Fibroblast of villous mesenchyme (primary cell): ENCODE measurements around the gene CEP104. TPM values are rescaled to one million over a fixed set of nuclear protein-coding genes. Genes with fewer than 3 reads are reported as not detected.

ENCODE experiments used
- DNase-seq: peaks from one replicate; pipeline ENCODE4 v3.0.0-alpha.2; 2010; ENCODE audit warnings: low read depth
- H3K4me3 ChIP-seq: 2 replicates; pipeline ENCODE4 v1.5.1; 2011; ENCODE audit warnings: low read depth, mild to moderate bottlenecking, low read length
- total RNA-seq: library from RNA; depleted of rRNA; stranded (reverse); fragments of >200 nt; gene quantifications from 2 replicates; pipeline ENCODE4 v1.2.3, GENCODE V29; 2012
- TF ChIP-seq, protein P1 (sequence below): IDR thresholded peaks from 2 replicates; pipeline ENCODE4 v1.5.1; 2012; ENCODE audit warnings: low read depth, mild to moderate bottlenecking, low read length; ENCODE audit not compliant: insufficient read depth

Gene CEP104
- total RNA-seq, 1 donor = 28.1 TPM

GRCh38 chr1:3841491-3841890, 15.5 kb downstream of the CEP104 start:
- no peak overlapping the region for H3K4me3 ChIP-seq
- TF ChIP-seq, protein P1, sequence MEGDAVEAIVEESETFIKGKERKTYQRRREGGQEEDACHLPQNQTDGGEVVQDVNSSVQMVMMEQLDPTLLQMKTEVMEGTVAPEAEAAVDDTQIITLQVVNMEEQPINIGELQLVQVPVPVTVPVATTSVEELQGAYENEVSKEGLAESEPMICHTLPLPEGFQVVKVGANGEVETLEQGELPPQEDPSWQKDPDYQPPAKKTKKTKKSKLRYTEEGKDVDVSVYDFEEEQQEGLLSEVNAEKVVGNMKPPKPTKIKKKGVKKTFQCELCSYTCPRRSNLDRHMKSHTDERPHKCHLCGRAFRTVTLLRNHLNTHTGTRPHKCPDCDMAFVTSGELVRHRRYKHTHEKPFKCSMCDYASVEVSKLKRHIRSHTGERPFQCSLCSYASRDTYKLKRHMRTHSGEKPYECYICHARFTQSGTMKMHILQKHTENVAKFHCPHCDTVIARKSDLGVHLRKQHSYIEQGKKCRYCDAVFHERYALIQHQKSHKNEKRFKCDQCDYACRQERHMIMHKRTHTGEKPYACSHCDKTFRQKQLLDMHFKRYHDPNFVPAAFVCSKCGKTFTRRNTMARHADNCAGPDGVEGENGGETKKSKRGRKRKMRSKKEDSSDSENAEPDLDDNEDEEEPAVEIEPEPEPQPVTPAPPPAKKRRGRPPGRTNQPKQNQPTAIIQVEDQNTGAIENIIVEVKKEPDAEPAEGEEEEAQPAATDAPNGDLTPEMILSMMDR = no peak

GRCh38 chr1:3838788-3839187, 18.2 kb downstream of the CEP104 start:
- TF ChIP-seq, protein P1 = no peak
- H3K4me3 ChIP-seq = no peak overlapping the region
- DNase-seq = no peak

More at GRCh38 chr1:3841491-3841890, 15.5 kb downstream of the CEP104 start:
- no peak for DNase-seq

DNA sequence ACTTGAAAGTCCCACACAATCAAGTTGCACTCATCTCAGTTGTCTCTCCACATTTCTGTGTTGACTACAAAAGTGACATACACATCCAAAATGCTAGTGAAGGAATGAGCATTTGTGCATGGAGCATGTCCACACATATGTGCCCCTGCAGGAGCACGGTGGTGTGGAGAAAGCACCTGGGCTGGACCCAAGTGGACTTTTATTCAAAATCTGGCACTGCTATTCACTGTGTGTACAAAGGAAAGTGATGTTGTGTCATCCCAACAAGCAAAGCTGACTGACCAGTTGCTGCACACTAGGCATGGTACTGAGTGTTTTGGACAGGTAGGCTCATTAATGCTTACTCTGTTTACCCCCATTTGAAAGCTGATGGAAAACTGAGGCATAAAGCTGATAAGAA, 19.3 kb downstream of the CEP104 start:
- no peak for DNase-seq
- TF ChIP-seq, protein P1 = no peak

DNA sequence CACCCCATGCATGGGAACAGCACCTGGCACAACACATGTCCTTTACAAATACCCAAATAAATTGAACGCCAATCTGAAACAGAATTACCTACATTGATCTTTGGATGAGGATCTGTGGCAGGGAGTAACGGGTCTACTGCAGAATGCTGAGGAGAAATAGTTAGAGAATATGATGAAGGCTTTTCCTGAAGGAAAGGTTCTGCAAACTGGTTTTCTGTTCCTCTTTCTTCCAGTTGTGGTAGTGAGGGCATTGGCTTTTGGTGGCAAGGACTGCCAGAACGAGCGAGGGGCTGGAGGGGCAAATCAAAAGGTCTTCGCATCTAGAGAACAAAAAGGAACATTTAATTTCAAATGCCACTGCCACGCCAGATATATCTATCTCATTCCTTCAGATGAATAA, 19.8 kb downstream of the CEP104 start:
- TF ChIP-seq, protein P1 = no peak
- no peak overlapping the region for H3K4me3 ChIP-seq
- DNase-seq = no peak

More for the DNA sequence above, 19.3 kb downstream of the CEP104 start:
- H3K4me3 ChIP-seq = no peak overlapping the region

GRCh38 chr1:3836421-3836820, 20.6 kb downstream of the CEP104 start:
- DNase-seq = no peak
- TF ChIP-seq, protein P1 = no peak
- no peak overlapping the region for H3K4me3 ChIP-seq

- TF ChIP-seq, protein P1 = no peak
- DNase-seq = no peak
- no peak overlapping the region for H3K4me3 ChIP-seq
Measured at GRCh38 chr1:3834701-3835100, 22.3 kb downstream of the CEP104 start.

GRCh38 chr1:3831689-3832088, 25.3 kb downstream of the CEP104 start:
- TF ChIP-seq, protein P1 = no peak
- H3K4me3 ChIP-seq = no peak overlapping the region
- DNase-seq = peak; percentile 57
